Measurements from ENCODE around the gene SIVA1.

GRCh38 chr14:104732355-104732804, 20.6 kb upstream of the SIVA1 start:
- TF ChIP-seq, protein P1, sequence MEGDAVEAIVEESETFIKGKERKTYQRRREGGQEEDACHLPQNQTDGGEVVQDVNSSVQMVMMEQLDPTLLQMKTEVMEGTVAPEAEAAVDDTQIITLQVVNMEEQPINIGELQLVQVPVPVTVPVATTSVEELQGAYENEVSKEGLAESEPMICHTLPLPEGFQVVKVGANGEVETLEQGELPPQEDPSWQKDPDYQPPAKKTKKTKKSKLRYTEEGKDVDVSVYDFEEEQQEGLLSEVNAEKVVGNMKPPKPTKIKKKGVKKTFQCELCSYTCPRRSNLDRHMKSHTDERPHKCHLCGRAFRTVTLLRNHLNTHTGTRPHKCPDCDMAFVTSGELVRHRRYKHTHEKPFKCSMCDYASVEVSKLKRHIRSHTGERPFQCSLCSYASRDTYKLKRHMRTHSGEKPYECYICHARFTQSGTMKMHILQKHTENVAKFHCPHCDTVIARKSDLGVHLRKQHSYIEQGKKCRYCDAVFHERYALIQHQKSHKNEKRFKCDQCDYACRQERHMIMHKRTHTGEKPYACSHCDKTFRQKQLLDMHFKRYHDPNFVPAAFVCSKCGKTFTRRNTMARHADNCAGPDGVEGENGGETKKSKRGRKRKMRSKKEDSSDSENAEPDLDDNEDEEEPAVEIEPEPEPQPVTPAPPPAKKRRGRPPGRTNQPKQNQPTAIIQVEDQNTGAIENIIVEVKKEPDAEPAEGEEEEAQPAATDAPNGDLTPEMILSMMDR (IDR thresholded peaks at IDR 0.05; ENCODE audit: borderline replicate concordance, extremely low read depth, low read length, poor library complexity, severe bottlenecking): no peak
- TF ChIP-seq EZH2 (IDR thresholded peaks at IDR 0.05; ENCODE audit: borderline replicate concordance, low read depth, low read length, severe bottlenecking): no peak

All from DND-41 (cell line).